Peyer's patch (tissue), 4 donors: ENCODE data around the gene SUPT16H. TPM values are rescaled to one million over a fixed set of nuclear protein-coding genes. Genes with fewer than 3 reads are reported as not detected.
"Not testable (repeated sequence)": the region's sequence is repeated elsewhere in the genome, so short reads cannot be mapped to it uniquely, and the experiment has no call there.

Experiments used
- DNase-seq, 3 donors: peaks; one replicate each; pipeline ENCODE4 v3.0.0-alpha.2; 2017 to 2019
- H3K27ac ChIP-seq, 4 donors: fragments of 200-600 bp; sonication (generic); one replicate each; pipeline ENCODE4 v1.5.1; 2016 to 2019
- H3K27me3 ChIP-seq, 2 donors: fragments of 200-600 bp; sonication (generic); one replicate each; pipeline ENCODE4 v1.5.1; 2019
- H3K36me3 ChIP-seq, 3 donors: fragments of 200-600 bp; sonication (generic); one replicate each; pipeline ENCODE4 v1.5.1; 2016 to 2019
- H3K4me1 ChIP-seq, 4 donors: fragments of 200-600 bp; sonication (generic); one replicate each; pipeline ENCODE4 v1.5.1; 2016 to 2019
- H3K4me3 ChIP-seq, 4 donors: fragments of 200-600 bp; sonication (generic); 1 replicate in 3 of 4; 2 replicates in 1 of 4; pipeline ENCODE4 v1.5.1; 2016 to 2019; ENCODE audit warnings: mild to moderate bottlenecking in 1 of 4
- H3K9me3 ChIP-seq, 4 donors: fragments of 200-600 bp; sonication (generic); one replicate each; pipeline ENCODE4 v1.5.1; 2016 to 2019; ENCODE audit warnings: mild to moderate bottlenecking in 1 of 4
- POLR2A ChIP-seq, 2 donors: fragments of 450-650 bp; IDR thresholded peaks; one replicate each; pipeline ENCODE4 v1.5.1; 2017; ENCODE audit warnings: antibody characterized with exemption in 2 of 2, mild to moderate bottlenecking in 2 of 2, moderate library complexity in 2 of 2
- total RNA-seq, 4 donors: library from RNA; depleted of rRNA; stranded (reverse); fragments of >200 nt; gene quantifications; one replicate each; pipeline ENCODE4 v1.1.0, GENCODE V29; 2016
- TF ChIP-seq, protein P1 (sequence below), 6 experiments: fragments of 450-650 bp in 4 of 6; fragments of 200-600 bp in 2 of 6; sonication (generic) in 1 of 6; IDR thresholded peaks; one replicate each; pipeline ENCODE4 v1.5.1; 2017 to 2019; ENCODE audit warnings: antibody characterized with exemption in 6 of 6, mild to moderate bottlenecking in 3 of 6, moderate library complexity in 1 of 6

SUPT16H gene
- total RNA-seq, 4 donors from 2014 or later: 25.7 to 86.6 (median 37.5) TPM

DNA sequence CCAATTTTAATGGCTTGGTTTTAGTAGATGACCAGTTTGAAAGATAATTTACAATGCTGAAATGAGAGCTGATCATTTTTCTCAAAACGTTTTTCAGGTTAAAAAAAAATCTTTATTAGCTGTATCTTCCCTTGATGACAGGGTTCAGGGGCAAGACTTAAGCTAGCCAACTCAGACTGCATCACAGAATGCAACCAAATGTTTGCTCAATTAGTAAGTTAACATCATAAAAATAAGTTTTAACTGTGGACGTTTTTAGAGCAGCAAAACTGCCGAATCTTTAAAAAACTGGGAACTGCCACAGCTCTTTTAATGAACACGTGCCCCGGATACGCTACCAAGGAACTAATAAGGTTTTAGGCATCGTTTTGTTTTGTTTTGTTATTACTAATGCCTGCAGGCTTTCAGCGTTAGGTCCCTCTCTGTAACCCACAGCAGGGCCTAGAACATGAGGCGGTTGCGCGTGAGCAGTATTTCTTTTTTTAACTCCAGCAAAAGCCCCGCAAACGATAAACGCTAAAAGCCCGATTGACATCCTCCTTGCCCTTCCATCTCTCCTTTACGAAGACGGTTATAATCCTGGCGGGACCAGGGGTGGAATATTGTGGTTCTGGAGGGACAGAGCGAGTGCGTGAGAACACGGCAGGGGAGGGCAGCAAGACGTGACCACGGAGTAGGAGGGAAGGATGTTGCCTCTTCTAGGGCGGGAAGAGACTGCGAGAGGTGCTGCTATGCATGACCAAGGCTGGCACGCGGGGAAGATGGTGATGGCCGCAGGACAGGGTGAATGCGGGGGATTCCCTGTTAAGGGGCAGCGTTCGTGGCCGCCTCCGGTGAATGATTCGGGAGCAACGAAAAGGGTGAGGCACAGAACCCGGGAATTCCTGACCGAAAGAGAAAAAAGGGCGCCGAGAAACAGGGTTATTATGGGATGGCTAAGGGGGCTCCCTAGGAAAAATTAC, 652 bp downstream of the SUPT16H start:
- H3K9me3 ChIP-seq: no peaks in the 10 kb centered on the region
- H3K36me3 ChIP-seq: peaks cover 0 to 16% (median 0%) of the 10 kb centered on the region in 3 donors
- H3K4me3 ChIP-seq: peak overlapping the region; percentile 63 to 83 (median 69)
- peak overlapping the region; percentile 72 to 93 (median 80) for H3K27ac ChIP-seq
- peaks cover 0 to 14% (median 4%) of the 10 kb centered on the region in 4 donors for H3K4me1 ChIP-seq
- H3K27me3 ChIP-seq: no peaks in the 10 kb centered on the region
- peak; percentile 50 to 62 (median 58) for DNase-seq
- TF ChIP-seq, protein P1, sequence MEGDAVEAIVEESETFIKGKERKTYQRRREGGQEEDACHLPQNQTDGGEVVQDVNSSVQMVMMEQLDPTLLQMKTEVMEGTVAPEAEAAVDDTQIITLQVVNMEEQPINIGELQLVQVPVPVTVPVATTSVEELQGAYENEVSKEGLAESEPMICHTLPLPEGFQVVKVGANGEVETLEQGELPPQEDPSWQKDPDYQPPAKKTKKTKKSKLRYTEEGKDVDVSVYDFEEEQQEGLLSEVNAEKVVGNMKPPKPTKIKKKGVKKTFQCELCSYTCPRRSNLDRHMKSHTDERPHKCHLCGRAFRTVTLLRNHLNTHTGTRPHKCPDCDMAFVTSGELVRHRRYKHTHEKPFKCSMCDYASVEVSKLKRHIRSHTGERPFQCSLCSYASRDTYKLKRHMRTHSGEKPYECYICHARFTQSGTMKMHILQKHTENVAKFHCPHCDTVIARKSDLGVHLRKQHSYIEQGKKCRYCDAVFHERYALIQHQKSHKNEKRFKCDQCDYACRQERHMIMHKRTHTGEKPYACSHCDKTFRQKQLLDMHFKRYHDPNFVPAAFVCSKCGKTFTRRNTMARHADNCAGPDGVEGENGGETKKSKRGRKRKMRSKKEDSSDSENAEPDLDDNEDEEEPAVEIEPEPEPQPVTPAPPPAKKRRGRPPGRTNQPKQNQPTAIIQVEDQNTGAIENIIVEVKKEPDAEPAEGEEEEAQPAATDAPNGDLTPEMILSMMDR (IDR thresholded peaks at IDR 0.05): no peak
- no peak for TF ChIP-seq POLR2A (IDR thresholded peaks at IDR 0.05)

DNA sequence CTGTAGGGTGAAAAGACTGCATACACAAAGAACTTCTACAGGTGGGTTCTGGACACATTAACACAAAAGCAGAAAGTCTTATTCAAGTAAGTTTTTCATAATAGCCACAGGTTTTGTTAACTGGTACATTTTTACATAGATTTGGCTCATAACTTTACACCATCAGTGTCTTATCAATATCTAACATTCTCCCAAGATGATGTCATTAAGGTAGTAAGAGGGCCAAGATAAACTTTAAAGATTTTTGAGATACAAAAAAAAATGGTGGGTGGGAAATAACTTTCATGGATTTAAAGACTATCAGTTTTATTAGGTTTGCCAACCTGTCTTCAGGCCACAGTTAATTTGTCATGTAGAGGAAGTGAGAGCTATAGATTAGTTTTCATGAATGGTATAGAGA, 1.7 kb downstream of the SUPT16H start:
- no peak overlapping the region for H3K27ac ChIP-seq
- no peak for DNase-seq
- peaks cover 0 to 14% (median 4%) of the 10 kb centered on the region in 4 donors for H3K4me1 ChIP-seq
- no peaks in the 10 kb centered on the region for H3K27me3 ChIP-seq
- TF ChIP-seq, protein P1 (IDR thresholded peaks at IDR 0.05): no peak
- no peak for TF ChIP-seq POLR2A (IDR thresholded peaks at IDR 0.05)
- peaks cover 0 to 11% (median 0%) of the 10 kb centered on the region in 3 donors for H3K36me3 ChIP-seq
- H3K4me3 ChIP-seq: no peak overlapping the region
- no peaks in the 10 kb centered on the region for H3K9me3 ChIP-seq

DNA sequence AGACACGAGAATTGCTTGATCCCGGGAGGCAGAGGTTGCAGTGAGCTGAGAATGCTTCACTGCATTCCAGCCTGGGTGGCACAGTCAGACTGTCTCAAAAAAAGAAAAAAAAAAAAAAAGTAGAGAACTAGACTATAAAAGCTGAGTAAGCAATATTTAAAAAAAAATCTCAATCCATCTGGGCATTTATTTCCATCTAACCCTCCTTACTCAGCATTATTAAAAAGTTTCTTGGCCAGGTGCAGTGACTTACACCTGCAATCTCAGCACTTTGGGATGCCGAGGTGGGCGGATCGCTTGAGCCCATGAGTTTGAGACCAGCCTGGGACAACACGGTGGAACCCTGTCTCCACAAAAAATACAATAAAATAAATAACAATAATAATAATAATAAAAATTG, 4.5 kb downstream of the SUPT16H start:
- no peaks in the 10 kb centered on the region for H3K27me3 ChIP-seq

DNA sequence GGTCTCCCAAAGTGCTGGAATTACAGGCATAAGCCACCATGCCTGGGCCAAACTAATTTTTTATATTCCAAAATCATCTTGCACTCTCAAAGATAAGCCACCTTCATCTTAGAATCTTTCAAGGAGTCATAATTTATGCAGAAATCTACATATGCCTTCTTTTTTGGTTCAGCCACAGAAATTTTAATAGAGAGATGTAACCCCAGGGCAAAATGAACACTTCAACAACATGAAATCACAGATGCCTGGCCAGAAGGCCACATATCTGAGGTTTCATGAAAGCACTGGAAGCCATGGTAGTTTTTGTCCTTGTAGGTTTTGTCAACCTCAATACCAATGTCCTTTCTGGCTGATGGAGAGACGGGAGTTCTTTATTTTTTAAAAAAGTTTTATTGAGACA, 9.8 kb downstream of the SUPT16H start:
- Histone ChIP-seq H3K27ac (no peak overlapping the region), H3K4me1 (no peaks in the 10 kb centered on the region), H3K36me3 (peaks cover 0 to 39% (median 0%) of the 10 kb centered on the region in 3 donors), H3K27me3 (no peaks in the 10 kb centered on the region), H3K4me3 (no peak overlapping the region), H3K9me3 (no peaks in the 10 kb centered on the region)
- no peak for DNase-seq
- TF ChIP-seq, protein P1 (IDR thresholded peaks at IDR 0.05): no peak
- no peak for TF ChIP-seq POLR2A (IDR thresholded peaks at IDR 0.05)

More for the DNA sequence above, 4.5 kb downstream of the SUPT16H start:
- TF ChIP-seq, protein P1 (IDR thresholded peaks at IDR 0.05): no peak
- no peak for TF ChIP-seq POLR2A (IDR thresholded peaks at IDR 0.05)
- Histone ChIP-seq H3K36me3 (no peaks in the 10 kb centered on the region), H3K4me3 (no peak overlapping the region), H3K9me3 (no peaks in the 10 kb centered on the region), H3K4me1 (peaks cover 0 to 5% (median 2%) of the 10 kb centered on the region in 4 donors), H3K27ac (no peak overlapping the region)
- DNase-seq: no peak

DNA sequence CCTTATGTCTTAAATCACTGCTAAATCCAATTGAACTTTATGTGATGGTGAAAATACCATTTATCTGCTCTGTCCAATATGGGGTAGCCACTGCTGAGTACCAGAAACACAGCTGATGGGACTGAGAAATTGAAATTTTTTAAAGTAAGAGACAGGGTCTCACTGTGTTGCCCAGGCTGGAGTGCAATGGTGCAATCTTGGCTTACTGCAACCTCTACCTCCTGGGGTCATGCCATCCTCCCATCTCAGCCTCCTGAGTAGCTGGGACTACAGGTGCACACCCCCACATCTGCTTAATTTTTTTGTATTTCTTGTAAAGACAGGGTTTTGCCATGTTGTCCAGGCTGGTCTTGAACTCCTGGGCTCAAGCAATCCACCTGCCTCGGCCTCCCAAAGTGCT, 11.0 kb downstream of the SUPT16H start:
- H3K4me3 ChIP-seq, H3K27me3 ChIP-seq, DNase-seq, H3K4me1 ChIP-seq, H3K27ac ChIP-seq, H3K9me3 ChIP-seq: not testable (repeated sequence)
- H3K36me3 ChIP-seq: peaks cover 0 to 50% (median 0%) of the 10 kb centered on the region in 3 donors
